Prostate gland (tissue), 2 donors: Measurements from ENCODE around the gene FARS2.

ENCODE experiments used
- POLR2A ChIP-seq: fragments of 450-650 bp; IDR thresholded peaks from one replicate; pipeline ENCODE4 v1.6.1; 2016; ENCODE audit warnings: antibody characterized with exemption, mild to moderate bottlenecking
- TF ChIP-seq, protein P1 (sequence below), 4 experiments: fragments of 200-600 bp in 2 of 4; fragments of 450-650 bp in 2 of 4; sonication (generic) in 2 of 4; IDR thresholded peaks; 1 replicate in 3 of 4; 2 replicates in 1 of 4; pipeline ENCODE4 v1.5.1; 2016 to 2019; ENCODE audit warnings: antibody characterized with exemption in 4 of 4, mild to moderate bottlenecking in 2 of 4, moderate library complexity in 2 of 4

DNA sequence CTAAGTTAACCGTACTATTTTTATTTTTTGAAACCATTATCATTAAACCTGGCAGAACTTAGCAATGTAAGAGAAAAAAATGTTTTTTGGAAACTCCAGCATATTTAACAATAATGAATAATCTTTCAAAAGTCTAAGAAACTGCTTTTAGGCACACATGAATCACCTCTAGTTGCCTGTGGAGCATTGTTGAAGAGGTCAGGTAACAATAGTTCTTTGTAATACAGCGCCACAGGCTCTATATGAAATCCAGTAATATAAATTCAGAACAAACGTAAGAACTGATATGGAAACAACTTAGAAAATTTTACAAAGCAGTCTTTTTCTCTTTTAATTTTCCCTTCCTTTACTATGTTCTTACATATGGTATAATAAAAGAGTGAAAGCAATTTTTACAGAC is 10.9 kb upstream of the FARS2 start:
- TF ChIP-seq, protein P1, sequence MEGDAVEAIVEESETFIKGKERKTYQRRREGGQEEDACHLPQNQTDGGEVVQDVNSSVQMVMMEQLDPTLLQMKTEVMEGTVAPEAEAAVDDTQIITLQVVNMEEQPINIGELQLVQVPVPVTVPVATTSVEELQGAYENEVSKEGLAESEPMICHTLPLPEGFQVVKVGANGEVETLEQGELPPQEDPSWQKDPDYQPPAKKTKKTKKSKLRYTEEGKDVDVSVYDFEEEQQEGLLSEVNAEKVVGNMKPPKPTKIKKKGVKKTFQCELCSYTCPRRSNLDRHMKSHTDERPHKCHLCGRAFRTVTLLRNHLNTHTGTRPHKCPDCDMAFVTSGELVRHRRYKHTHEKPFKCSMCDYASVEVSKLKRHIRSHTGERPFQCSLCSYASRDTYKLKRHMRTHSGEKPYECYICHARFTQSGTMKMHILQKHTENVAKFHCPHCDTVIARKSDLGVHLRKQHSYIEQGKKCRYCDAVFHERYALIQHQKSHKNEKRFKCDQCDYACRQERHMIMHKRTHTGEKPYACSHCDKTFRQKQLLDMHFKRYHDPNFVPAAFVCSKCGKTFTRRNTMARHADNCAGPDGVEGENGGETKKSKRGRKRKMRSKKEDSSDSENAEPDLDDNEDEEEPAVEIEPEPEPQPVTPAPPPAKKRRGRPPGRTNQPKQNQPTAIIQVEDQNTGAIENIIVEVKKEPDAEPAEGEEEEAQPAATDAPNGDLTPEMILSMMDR (IDR thresholded peaks at IDR 0.05), result no peak
- TF ChIP-seq POLR2A, result no peak
